ENCODE data around the gene SMCO2.

SMCO2 gene

GRCh38 chr12:27451036-27451825 is 4.7 kb downstream of the SMCO2 start:
- FAIRE-seq: no peak

DNA sequence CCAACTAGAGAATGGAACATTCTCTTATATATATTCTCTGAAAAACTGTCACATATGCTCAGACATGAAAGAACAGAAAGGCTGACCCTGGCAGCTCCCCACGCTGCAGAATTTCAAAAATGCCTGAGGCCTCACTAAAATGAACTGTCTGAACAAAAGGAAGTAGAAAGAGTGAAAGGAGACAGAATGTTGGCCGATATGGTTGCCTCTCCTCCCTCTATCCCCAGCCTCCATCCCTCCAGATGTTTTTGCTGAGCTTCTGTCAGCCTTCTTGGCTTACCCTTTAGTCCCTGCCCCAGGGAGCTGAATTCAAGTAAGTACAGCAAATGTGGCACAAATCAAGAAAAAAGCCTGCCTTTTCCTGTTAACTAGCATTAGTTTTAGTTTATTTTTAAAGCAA is 6.9 kb downstream of the SMCO2 start:
- FAIRE-seq: no peak

More at GRCh38 chr12:27451036-27451825, 4.7 kb downstream of the SMCO2 start:
- no peak for DNase-seq (ENCODE audit: extremely low spot score, insufficient read length, low read depth)

GRCh38 chr12:27455589-27455988 is 9.1 kb downstream of the SMCO2 start:
- FAIRE-seq (no peak), DNase-seq (ENCODE audit: extremely low spot score, insufficient read length, low read depth) (no peak)

More for the DNA sequence above, 6.9 kb downstream of the SMCO2 start:
- no peak for DNase-seq (ENCODE audit: extremely low spot score, insufficient read length, low read depth)

DNA sequence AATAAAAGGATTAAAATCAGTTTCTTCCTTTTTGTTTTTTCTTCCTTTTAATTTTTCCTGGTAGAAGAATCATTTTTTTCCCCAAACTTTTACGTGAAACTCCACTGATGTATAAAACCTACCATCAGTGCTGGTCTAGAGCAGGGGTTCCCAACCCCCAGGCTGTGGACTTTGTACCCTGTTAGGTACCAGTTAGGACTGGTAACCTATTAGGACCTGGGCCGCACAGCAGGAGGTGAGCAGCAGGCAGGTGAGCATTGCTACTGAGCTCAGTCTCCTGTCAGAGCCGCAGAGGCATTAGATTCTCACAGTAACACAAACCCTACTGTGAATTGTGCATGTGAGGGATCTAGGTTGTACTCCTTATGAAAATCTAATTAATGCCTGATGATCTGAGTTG is 10.1 kb downstream of the SMCO2 start:
- FAIRE-seq: no peak

GRCh38 chr12:27460471-27460978 is 14.0 kb downstream of the SMCO2 start:
- DNase-seq (ENCODE audit: extremely low spot score, insufficient read length, low read depth) (no peak), FAIRE-seq (peak; percentile 57)

More for the DNA sequence above, 10.1 kb downstream of the SMCO2 start:
- no peak for DNase-seq (ENCODE audit: extremely low spot score, insufficient read length, low read depth)

DNA sequence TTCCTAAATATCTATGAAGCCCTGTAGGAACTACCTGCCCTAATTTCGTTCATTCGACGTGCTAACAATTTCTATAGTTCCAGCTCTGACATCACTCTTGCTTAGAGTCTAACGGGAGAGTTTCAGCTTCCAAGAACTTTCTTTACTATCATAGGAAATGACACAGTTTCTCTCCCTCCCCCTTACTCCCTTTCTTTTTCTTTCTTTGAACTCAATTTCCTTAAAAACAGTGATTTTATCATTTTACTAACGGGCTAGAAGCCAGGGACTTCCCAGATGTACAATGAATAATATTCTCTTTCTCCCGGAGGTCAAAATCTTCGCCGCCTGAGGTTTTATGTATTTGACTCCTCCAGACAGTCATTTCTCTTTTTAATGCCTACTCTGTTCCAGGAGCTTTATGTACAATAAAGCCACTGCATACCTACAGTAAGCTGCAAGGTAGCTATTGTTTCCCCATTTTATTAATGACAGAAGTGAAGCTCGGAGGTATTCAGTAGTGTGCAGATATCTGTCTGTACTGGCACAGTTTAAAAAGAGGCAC is 15.7 kb downstream of the SMCO2 start:
- DNase-seq (ENCODE audit: extremely low spot score, insufficient read length, low read depth) (no peak), FAIRE-seq (no peak)

DNA sequence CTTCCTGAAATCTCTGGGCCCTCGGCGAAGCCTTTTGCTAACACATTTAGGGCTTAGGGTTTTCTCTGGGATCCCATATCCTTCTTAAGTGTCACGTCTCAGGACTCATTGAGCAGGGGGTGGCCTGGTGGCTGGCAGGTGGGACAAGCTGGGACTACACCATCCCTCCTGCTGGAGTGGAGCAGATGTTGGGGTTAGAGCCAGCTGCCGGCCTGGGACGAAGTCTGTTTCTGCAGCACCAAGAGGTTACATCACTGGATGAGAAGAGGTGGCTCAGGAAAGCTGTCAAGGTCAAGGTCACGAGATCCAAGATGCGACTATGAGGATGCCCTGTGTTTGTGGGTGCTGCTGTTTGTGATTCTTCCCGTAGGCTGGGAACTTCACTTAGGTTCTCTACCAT is 16.3 kb downstream of the SMCO2 start:
- FAIRE-seq: no peak
- DNase-seq (ENCODE audit: extremely low spot score, insufficient read length, low read depth): no peak

DNA sequence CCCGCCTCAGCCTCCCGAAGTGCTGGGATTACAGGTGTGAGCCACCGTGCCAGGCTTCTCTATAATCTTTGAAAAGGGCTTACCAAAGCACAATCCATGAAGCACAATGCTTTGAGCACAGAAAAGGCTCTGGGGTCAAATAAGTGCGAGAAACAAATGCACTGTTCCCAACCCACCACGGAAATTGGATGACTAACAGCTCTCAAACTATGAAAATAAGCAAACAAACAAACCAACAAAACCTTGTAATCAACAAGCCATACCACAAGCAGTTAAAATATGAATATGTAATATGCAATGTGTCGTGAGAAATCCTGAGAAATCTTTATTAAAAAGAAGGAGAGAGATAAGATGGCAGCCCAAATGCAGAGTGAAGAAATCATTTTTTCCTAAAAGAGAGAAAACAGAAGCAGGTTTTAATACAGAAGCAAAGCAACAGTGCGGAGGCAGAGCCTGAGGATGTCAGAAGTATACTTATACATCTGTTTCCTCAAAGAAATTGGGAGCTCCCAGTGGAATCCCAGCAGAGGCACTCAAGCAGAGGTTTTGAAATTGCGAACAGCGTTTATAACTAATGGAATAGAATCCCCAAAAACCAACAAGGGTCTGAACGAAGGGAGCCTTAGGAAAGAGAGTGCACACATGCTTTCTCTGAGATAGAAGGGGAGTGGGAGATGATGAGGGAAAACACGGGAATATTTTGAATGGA is 17.1 kb downstream of the SMCO2 start:
- no peak for FAIRE-seq
- no peak for DNase-seq (ENCODE audit: extremely low spot score, insufficient read length, low read depth)

DNA sequence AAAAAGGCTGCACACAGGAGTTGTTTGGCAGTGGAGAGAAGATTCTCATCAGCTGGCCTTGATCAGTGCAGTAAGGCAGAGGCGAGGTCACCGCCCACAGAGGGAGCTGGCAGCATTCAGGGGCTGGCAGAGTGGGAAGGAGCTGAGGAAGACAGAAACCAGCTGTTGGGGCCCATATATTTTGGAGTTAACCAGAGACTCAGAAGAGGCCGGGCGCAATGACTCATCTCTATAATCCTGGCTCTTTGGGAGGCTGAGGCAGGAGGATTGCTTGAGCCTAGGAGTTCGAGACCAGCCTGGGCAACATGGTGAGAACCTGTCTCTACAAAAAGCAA is 17.7 kb downstream of the SMCO2 start:
- DNase-seq (ENCODE audit: extremely low spot score, insufficient read length, low read depth): no peak
- no peak for FAIRE-seq

DNA sequence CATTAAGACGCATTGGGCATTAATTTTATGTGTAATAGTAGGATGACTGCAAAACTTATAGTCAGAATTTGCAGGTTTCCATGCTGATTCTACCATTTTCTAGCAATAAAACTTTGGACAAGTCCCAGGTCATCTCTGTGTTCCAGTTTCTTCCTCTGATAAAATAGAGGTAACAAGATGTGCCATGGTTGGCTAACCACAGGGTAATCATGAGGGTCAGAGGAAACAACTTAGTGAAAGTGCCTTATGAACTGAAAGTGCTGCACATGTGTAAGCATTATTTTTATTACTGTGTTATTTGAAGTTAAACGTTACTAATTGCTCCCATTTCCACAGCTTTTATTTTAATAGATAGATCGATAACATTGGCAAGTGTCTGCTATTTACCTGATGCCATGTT is 21.1 kb downstream of the SMCO2 start:
- FAIRE-seq: peak; percentile 59
- peak; percentile 3 for DNase-seq (ENCODE audit: extremely low spot score, insufficient read length, low read depth)

DNA sequence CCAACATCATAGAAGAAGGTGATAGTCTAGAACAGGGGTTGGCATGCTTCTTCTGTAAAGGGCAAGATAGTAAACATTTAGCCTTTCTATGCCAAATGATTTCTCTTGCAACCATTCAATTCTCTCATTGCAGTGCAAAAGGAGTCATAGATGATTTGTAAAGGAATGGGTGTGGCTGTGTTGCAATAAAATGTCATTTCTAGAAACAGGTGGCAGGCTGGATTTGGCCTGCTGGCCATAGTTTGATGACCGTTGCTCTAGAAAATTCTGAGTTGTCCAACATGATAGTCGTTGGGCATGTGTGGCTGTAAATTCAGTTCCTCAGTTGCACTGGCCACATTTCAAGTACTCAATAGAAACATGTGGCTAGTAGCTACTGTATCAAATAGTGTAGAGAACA is 21.7 kb downstream of the SMCO2 start:
- FAIRE-seq: no peak
- no peak for DNase-seq (ENCODE audit: extremely low spot score, insufficient read length, low read depth)

- DNase-seq (ENCODE audit: extremely low spot score, insufficient read length, low read depth): no peak
- FAIRE-seq: no peak
These were observed 22.7 kb downstream of the SMCO2 start for GRCh38 chr12:27469176-27469736.

- DNase-seq (ENCODE audit: extremely low spot score, insufficient read length, low read depth) (no peak), FAIRE-seq (no peak)
These were observed 26.1 kb downstream of the SMCO2 start for GRCh38 chr12:27472604-27473003.

GRCh38 chr12:27474344-27474743 is 27.8 kb downstream of the SMCO2 start:
- DNase-seq (ENCODE audit: extremely low spot score, insufficient read length, low read depth) (no peak), FAIRE-seq (no peak)

GRCh38 chr12:27477049-27477448 is 30.5 kb downstream of the SMCO2 start:
- DNase-seq (ENCODE audit: extremely low spot score, insufficient read length, low read depth) (no peak), FAIRE-seq (no peak)

GRCh38 chr12:27478949-27479348 is 32.4 kb downstream of the SMCO2 start:
- no peak for FAIRE-seq
- no peak for DNase-seq (ENCODE audit: extremely low spot score, insufficient read length, low read depth)

GRCh38 chr12:27480016-27480415 is 33.5 kb downstream of the SMCO2 start:
- FAIRE-seq (no peak), DNase-seq (ENCODE audit: extremely low spot score, insufficient read length, low read depth) (no peak)

- no peak for DNase-seq (ENCODE audit: extremely low spot score, insufficient read length, low read depth)
- no peak for FAIRE-seq
These were observed 40.4 kb downstream of the SMCO2 start for GRCh38 chr12:27486961-27487360.

GRCh38 chr12:27488479-27488878 is 41.9 kb downstream of the SMCO2 start:
- FAIRE-seq (peak; percentile 5), DNase-seq (ENCODE audit: extremely low spot score, insufficient read length, low read depth) (no peak)

- no peak for FAIRE-seq
- no peak for DNase-seq (ENCODE audit: extremely low spot score, insufficient read length, low read depth)
These were observed 44.7 kb downstream of the SMCO2 start for GRCh38 chr12:27491226-27491625.

Measured in GM18507 (cell line).